Stomach (tissue), 9 donors: ENCODE measurements around the gene RHOBTB1. TPM values are rescaled to one million over a fixed set of nuclear protein-coding genes. Genes with fewer than 3 reads are reported as not detected.
A peak's percentile ranks its signal among the peaks of the same experiment; 100 is the strongest.

ENCODE experiments used
- DNase-seq, 2 donors: peaks; one replicate each; pipeline versions ENCODE4 v3.0.0 to v3.0.0-alpha.2; 2013 to 2019
- H3K27ac ChIP-seq, 5 donors: fragments of 200-600 bp in 4 of 5; sonication (generic) in 4 of 5; one replicate each; pipeline ENCODE4 v1.5.1; 2013 to 2019; ENCODE audit warnings: mild to moderate bottlenecking in 1 of 5, moderate library complexity in 1 of 5
- H3K27me3 ChIP-seq, 3 donors: fragments of 200-600 bp; sonication (generic); one replicate each; pipeline ENCODE4 v1.5.1; 2017 to 2019; ENCODE audit warnings: mixed run types in 1 of 3
- H3K36me3 ChIP-seq, 4 donors: fragments of 200-600 bp; sonication (generic); 1 replicate in 3 of 4; 2 replicates in 1 of 4; pipeline ENCODE4 v1.5.1; 2016 to 2019
- H3K4me1 ChIP-seq, 4 donors: fragments of 200-600 bp; sonication (generic); one replicate each; pipeline ENCODE4 v1.5.1; 2016 to 2019
- H3K4me3 ChIP-seq, 4 donors: fragments of 200-600 bp; sonication (generic) in 3 of 4; one replicate each; pipeline ENCODE4 v1.5.1; 2016 to 2019; ENCODE audit warnings: mild to moderate bottlenecking in 1 of 4
- H3K9me3 ChIP-seq, 4 donors: fragments of 200-600 bp; sonication (generic); one replicate each; pipeline ENCODE4 v1.5.1; 2016 to 2019
- CTCF ChIP-seq, 7 experiments: fragments of 450-650 bp in 4 of 7; fragments of 200-600 bp in 3 of 7; sonication (generic) in 3 of 7; IDR thresholded peaks; one replicate each; pipeline ENCODE4 v1.5.1; 2016 to 2019; ENCODE audit warnings: antibody characterized with exemption in 7 of 7, control low read depth in 2 of 7, mild to moderate bottlenecking in 1 of 7
- EP300 ChIP-seq: sonication (generic); formaldehyde crosslinking; IDR thresholded peaks from one replicate; pipeline ENCODE4 v1.6.1; 2017; ENCODE audit warnings: antibody characterized with exemption
- POLR2A ChIP-seq, 4 donors: fragments of 450-650 bp; IDR thresholded peaks; one replicate each; pipeline ENCODE4 v1.6.1; 2016; ENCODE audit warnings: antibody characterized with exemption in 4 of 4, control low read depth in 2 of 4, mild to moderate bottlenecking in 1 of 4, moderate library complexity in 1 of 4
- POLR2AphosphoS5 ChIP-seq, 3 donors: sonication (generic); formaldehyde crosslinking; IDR thresholded peaks; one replicate each; pipeline ENCODE4 v1.6.1; 2016; ENCODE audit warnings: antibody characterized with exemption in 3 of 3
- WGBS, 5 donors: extraction: QIAGEN DNeasy Blood & Tissue Kit in 3 of 5; methylation state at CpG; one replicate each; pipeline versions ENCODE4 v1.1.5 to v1.1.7; 2013 to 2018; 5-methylcytosine and 5-hydroxymethylcytosine counted together
- intact Hi-C: fragments of 100-400 bp; cut with DNase I; formaldehyde crosslinking; loops from one replicate; pipeline ENCODE4 v1.15.1; 2023; ENCODE audit warnings: low total_unique reads
- polyA plus RNA-seq, 3 donors: library from polyadenylated mRNA; stranded (reverse); fragments of 200-250 nt; gene quantifications; one replicate each; pipeline ENCODE4 v1.2.3, GENCODE V29; 2013
- total RNA-seq, 5 donors: library from RNA; depleted of rRNA; stranded (reverse); fragments of >200 nt; gene quantifications; one replicate each; pipeline versions ENCODE4 v1.1.0 to v1.2.3, GENCODE V29; 2014 to 2016
- donor health status: healthy with polysubstance abuse.
- donor health status: Bipolar disorder and iron deficiency.
- donor health status: healthy.

RHOBTB1 gene
- total and polyA plus RNA-seq, 8 donors = 2.3 to 302 (median 21.9) TPM

GRCh38 chr10:60917331-60918280 is 26.4 kb downstream of the RHOBTB1 start:
- Histone ChIP-seq H3K9me3 (no peaks in the 10 kb centered on the region), H3K4me3 (no peak overlapping the region), H3K36me3 (peaks cover 0 to 15% (median 3%) of the 10 kb centered on the region in 4 donors), H3K27ac (peak overlapping the region in 1 of 5 donors; percentile 10), H3K4me1 (peaks cover 0 to 50% (median 20%) of the 10 kb centered on the region in 4 donors), H3K27me3 (no peaks in the 10 kb centered on the region)
- TF ChIP-seq POLR2A (IDR thresholded peaks at IDR 0.05) (no peak), POLR2AphosphoS5 (IDR thresholded peaks at IDR 0.05) (no peak), CTCF (IDR thresholded peaks at IDR 0.05) (no peak), EP300 (no peak)
- WGBS, 5 donors = 93 to 95% (median 93%) methylated on average over 4 of the region's 4 CpGs
- intact Hi-C loops = no loop called here
- no peak for DNase-seq

- peaks cover 0 to 13% (median 6%) of the 10 kb centered on the region in 4 donors for H3K36me3 ChIP-seq
- intact Hi-C loops = no loop called here
These were observed 28.0 kb downstream of the RHOBTB1 start for GRCh38 chr10:60916025-60916424.

GRCh38 chr10:60914690-60915141 is 29.3 kb downstream of the RHOBTB1 start:
- TF ChIP-seq POLR2AphosphoS5 (IDR thresholded peaks at IDR 0.05) (peak in 2 of 3 donors; percentile 55 to 77), EP300 (no peak)
- Histone ChIP-seq H3K9me3 (no peaks in the 10 kb centered on the region), H3K4me1 (peaks cover 9 to 69% (median 37%) of the 10 kb centered on the region in 4 donors), H3K4me3 (no peak overlapping the region), H3K27me3 (no peaks in the 10 kb centered on the region), H3K36me3 (peaks cover 0 to 14% (median 8%) of the 10 kb centered on the region in 4 donors), H3K27ac (peak overlapping the region in 3 of 5 donors; percentile 47 to 74 (median 72))
- 52 to 85% (median 74%) methylated on average over 1 of the region's 1 CpG for WGBS, 5 donors
- intact Hi-C loops = no loop called here
- DNase-seq = peak in 1 of 2 donors; percentile 72

More at GRCh38 chr10:60916025-60916424, 28.0 kb downstream of the RHOBTB1 start:
- Histone ChIP-seq H3K9me3 (no peaks in the 10 kb centered on the region), H3K4me1 (peaks cover 3 to 60% (median 29%) of the 10 kb centered on the region in 4 donors), H3K27me3 (no peaks in the 10 kb centered on the region), H3K4me3 (no peak overlapping the region), H3K27ac (peak overlapping the region in 1 of 5 donors; percentile 28)
- WGBS, 5 donors = 81 to 93% (median 86%) methylated on average over 4 of the region's 4 CpGs
- DNase-seq = no peak
- no peak for TF ChIP-seq CTCF (IDR thresholded peaks at IDR 0.05)
- no peak for TF ChIP-seq POLR2A (IDR thresholded peaks at IDR 0.05)
- TF ChIP-seq EP300 = no peak

- 86 to 94% (median 92%) methylated on average over 3 of the region's 3 CpGs for WGBS, 5 donors
- no peak for TF ChIP-seq EP300
- TF ChIP-seq CTCF (IDR thresholded peaks at IDR 0.05) = no peak
- TF ChIP-seq POLR2A (IDR thresholded peaks at IDR 0.05) = no peak
- no peak for TF ChIP-seq POLR2AphosphoS5 (IDR thresholded peaks at IDR 0.05)
- Histone ChIP-seq H3K36me3 (peaks cover 0 to 16% (median 9%) of the 10 kb centered on the region in 4 donors), H3K9me3 (no peaks in the 10 kb centered on the region), H3K4me1 (peaks cover 12 to 74% (median 36%) of the 10 kb centered on the region in 4 donors), H3K27ac (peak overlapping the region in 4 of 5 donors; percentile 20 to 74 (median 54)), H3K27me3 (no peaks in the 10 kb centered on the region), H3K4me3 (no peak overlapping the region)
- no peak for DNase-seq
- intact Hi-C loops = no loop called here
These were observed 30.3 kb downstream of the RHOBTB1 start for GRCh38 chr10:60913657-60914056.
